Thyroid gland (tissue), 4 donors: Measurements from ENCODE around the gene INHBE. TPM values are rescaled to one million over a fixed set of nuclear protein-coding genes. Genes with fewer than 3 reads are reported as not detected.
"Not testable (repeated sequence)": the region's sequence is repeated elsewhere in the genome, so short reads cannot be mapped to it uniquely, and the experiment has no call there.

Experiments used
- DNase-seq, 2 donors: peaks; one replicate each; pipeline ENCODE4 v3.0.0-alpha.2; 2019
- H3K27ac ChIP-seq, 3 donors: fragments of 200-600 bp; sonication (generic); 1 replicate in 2 of 3; 2 replicates in 1 of 3; pipeline ENCODE4 v1.5.1; 2016 to 2019; ENCODE audit warnings: mild to moderate bottlenecking in 1 of 3, moderate library complexity in 1 of 3
- H3K27me3 ChIP-seq: fragments of 200-600 bp; sonication (generic); one replicate; pipeline ENCODE4 v1.5.1; 2019
- H3K36me3 ChIP-seq, 2 donors: fragments of 200-600 bp; sonication (generic); one replicate each; pipeline ENCODE4 v1.5.1; 2016 to 2019
- H3K4me1 ChIP-seq, 2 donors: fragments of 200-600 bp; sonication (generic); one replicate each; pipeline ENCODE4 v1.5.1; 2017 to 2019
- H3K4me3 ChIP-seq, 3 donors: fragments of 200-600 bp; sonication (generic); replicated peaks in 1 of 3; 1 replicate in 2 of 3; 2 replicates in 1 of 3; pipeline ENCODE4 v1.5.1; 2016; ENCODE audit warnings: mild to moderate bottlenecking in 1 of 3
- H3K9me3 ChIP-seq: fragments of 200-600 bp; sonication (generic); one replicate; pipeline ENCODE4 v1.5.1; 2017
- POLR2A ChIP-seq, 2 donors: fragments of 450-650 bp; IDR thresholded peaks; one replicate each; pipeline ENCODE4 v1.6.1; 2017; ENCODE audit warnings: antibody characterized with exemption in 2 of 2, mild to moderate bottlenecking in 2 of 2, moderate library complexity in 1 of 2
- WGBS, 2 donors: methylation state at CpG; one replicate each; pipeline ENCODE4 v1.1.5; 2017; 5-methylcytosine and 5-hydroxymethylcytosine counted together
- intact Hi-C: fragments of 100-400 bp; cut with DNase I; formaldehyde crosslinking; loops from one replicate; pipeline ENCODE4 v1.15.1; 2023
- total RNA-seq, 4 donors: library from RNA; depleted of rRNA; stranded (reverse); fragments of >200 nt; gene quantifications; one replicate each; pipeline ENCODE4 v1.2.3, GENCODE V29; 2016
- TF ChIP-seq, protein P1 (sequence below), 6 experiments: fragments of 200-600 bp in 3 of 6; fragments of 450-650 bp in 3 of 6; sonication (generic) in 3 of 6; IDR thresholded peaks; one replicate each; pipeline ENCODE4 v1.5.1; 2016 to 2019; ENCODE audit warnings: antibody characterized with exemption in 6 of 6, mild to moderate bottlenecking in 2 of 6, inconsistent platforms in 1 of 6, moderate library complexity in 1 of 6

The INHBE gene, protein sequence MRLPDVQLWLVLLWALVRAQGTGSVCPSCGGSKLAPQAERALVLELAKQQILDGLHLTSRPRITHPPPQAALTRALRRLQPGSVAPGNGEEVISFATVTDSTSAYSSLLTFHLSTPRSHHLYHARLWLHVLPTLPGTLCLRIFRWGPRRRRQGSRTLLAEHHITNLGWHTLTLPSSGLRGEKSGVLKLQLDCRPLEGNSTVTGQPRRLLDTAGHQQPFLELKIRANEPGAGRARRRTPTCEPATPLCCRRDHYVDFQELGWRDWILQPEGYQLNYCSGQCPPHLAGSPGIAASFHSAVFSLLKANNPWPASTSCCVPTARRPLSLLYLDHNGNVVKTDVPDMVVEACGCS
- total RNA-seq: not detected

- TF ChIP-seq, protein P1, sequence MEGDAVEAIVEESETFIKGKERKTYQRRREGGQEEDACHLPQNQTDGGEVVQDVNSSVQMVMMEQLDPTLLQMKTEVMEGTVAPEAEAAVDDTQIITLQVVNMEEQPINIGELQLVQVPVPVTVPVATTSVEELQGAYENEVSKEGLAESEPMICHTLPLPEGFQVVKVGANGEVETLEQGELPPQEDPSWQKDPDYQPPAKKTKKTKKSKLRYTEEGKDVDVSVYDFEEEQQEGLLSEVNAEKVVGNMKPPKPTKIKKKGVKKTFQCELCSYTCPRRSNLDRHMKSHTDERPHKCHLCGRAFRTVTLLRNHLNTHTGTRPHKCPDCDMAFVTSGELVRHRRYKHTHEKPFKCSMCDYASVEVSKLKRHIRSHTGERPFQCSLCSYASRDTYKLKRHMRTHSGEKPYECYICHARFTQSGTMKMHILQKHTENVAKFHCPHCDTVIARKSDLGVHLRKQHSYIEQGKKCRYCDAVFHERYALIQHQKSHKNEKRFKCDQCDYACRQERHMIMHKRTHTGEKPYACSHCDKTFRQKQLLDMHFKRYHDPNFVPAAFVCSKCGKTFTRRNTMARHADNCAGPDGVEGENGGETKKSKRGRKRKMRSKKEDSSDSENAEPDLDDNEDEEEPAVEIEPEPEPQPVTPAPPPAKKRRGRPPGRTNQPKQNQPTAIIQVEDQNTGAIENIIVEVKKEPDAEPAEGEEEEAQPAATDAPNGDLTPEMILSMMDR (IDR thresholded peaks at IDR 0.05): no peak
- TF ChIP-seq POLR2A (IDR thresholded peaks at IDR 0.05): no peak
- H3K9me3 ChIP-seq: no peaks in the 10 kb centered on the region
- H3K4me1 ChIP-seq: peaks cover 5 to 6% of the 10 kb centered on the region in 2 donors
- DNase-seq: no peak
- WGBS, 2 donors: 69 to 73% methylated on average over 9 of the region's 10 CpGs
- no peak within 1 kb of the TSS for H3K4me3 ChIP-seq
- intact Hi-C loops: loop anchor here (5.0 kb wide), 3 partner anchors 147 to 187 kb away; no protein-coding TSS in a partner anchor
- H3K36me3 ChIP-seq: no peaks in the 10 kb centered on the region
- H3K27ac ChIP-seq: no peak within 1 kb of the TSS
- no peaks in the 10 kb centered on the region for H3K27me3 ChIP-seq
Measured at GRCh38 chr12:57454566-57455373, at the start of gene INHBE. INHBE (plus strand) TSS chr12:57455307; CDS start chr12:57455537, 230 bp downstream.

DNA sequence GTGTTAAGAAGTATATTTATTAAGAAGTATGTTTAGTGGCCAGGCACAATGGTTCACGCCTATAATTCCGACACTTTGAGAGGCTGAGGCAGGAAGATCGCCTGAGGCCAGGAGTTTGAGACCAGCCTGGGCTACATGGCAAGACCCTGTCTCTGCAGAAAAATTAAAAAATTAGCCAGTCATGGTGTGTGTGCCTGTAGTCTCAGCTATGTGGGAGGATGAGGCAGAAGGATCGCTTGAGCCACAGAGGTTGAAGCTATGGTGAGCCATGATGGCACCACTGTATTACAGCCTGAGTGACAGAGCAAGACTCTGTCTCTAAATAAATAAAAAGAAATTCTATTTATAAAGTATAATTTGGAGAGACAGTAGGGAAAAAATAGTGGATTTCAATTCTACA, 44.6 kb upstream of the INHBE start:
- Histone ChIP-seq H3K27ac (no peak overlapping the region), H3K27me3 (no peaks in the 10 kb centered on the region), H3K36me3 (no peaks in the 10 kb centered on the region), H3K9me3 (no peaks in the 10 kb centered on the region), H3K4me3 (no peak overlapping the region), H3K4me1 (no peaks in the 10 kb centered on the region)
- WGBS, 2 donors: 95 to 99% methylated on average over 4 of the region's 4 CpGs
- TF ChIP-seq, protein P1 (IDR thresholded peaks at IDR 0.05): no peak
- intact Hi-C loops: no loop called here
- no peak for DNase-seq

GRCh38 chr12:57414160-57414559, 40.9 kb upstream of the INHBE start:
- H3K4me1 ChIP-seq, H3K36me3 ChIP-seq, H3K27ac ChIP-seq, intact Hi-C loops, H3K27me3 ChIP-seq, H3K4me3 ChIP-seq, DNase-seq, H3K9me3 ChIP-seq: not testable (repeated sequence)
- 94 to 96% methylated on average over 6 of the region's 6 CpGs for WGBS, 2 donors

GRCh38 chr12:57415088-57415487, 40.0 kb upstream of the INHBE start:
- 78 to 89% methylated on average over 2 of the region's 2 CpGs for WGBS, 2 donors
- Histone ChIP-seq H3K4me1 (peaks cover 0 to 5% of the 10 kb centered on the region in 2 donors), H3K9me3 (no peaks in the 10 kb centered on the region), H3K36me3 (no peaks in the 10 kb centered on the region), H3K27me3 (no peaks in the 10 kb centered on the region), H3K4me3 (no peak overlapping the region), H3K27ac (no peak overlapping the region)
- intact Hi-C loops: no loop called here
- TF ChIP-seq, protein P1 (IDR thresholded peaks at IDR 0.05): no peak
- TF ChIP-seq POLR2A (IDR thresholded peaks at IDR 0.05): no peak
- no peak for DNase-seq

DNA sequence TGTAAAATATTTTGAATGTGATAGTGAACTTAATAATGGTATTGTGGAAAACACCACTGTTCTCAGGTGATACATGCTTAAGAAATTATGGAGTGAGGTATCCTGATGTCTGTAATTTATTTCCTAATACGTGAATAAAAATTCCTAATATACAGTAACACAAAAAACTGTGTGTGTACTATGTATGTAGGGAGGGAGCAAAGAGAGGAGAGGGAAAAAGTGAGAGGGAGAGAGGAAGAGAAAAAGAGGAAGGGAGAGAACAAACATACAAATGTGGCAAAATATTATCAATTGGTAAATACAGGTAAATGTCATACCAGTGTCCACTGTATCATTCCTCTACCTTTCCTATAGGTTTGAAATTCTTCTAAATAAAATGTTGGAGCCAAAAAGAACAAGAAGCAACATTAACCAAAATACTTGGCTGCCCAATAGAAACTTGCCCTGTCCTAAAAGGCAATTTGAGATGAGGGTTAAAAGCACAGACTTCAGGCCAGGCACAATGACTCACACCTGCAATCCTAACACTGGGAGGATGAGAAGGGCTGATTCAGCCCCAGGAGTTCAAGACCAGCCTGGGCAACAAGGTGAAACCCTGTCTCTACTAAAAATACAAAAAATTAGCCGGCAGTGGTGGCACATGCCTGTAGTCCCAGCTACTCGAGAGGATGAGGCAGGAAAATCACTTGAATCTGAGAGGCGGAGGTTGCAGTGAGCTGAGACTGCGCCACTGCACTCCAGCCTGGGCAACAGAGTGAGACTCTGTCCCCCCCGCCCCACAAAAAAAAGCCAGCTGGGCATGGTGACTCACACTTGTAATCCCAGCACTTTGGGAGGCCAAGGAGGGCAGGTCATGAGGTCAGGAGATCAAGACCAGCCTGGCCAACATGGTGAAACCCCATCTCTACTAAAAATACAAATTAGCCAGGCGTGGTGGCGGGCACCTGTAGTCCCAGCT, 38.8 kb upstream of the INHBE start:
- no peak overlapping the region for H3K27ac ChIP-seq
- WGBS, 2 donors: 84 to 85% methylated on average over 8 of the region's 8 CpGs
- no peaks in the 10 kb centered on the region for H3K27me3 ChIP-seq
- no peaks in the 10 kb centered on the region for H3K36me3 ChIP-seq
- no peaks in the 10 kb centered on the region for H3K9me3 ChIP-seq
- TF ChIP-seq, protein P1 (IDR thresholded peaks at IDR 0.05): no peak
- TF ChIP-seq POLR2A (IDR thresholded peaks at IDR 0.05): no peak
- peak in 1 of 2 donors; percentile 14 for DNase-seq
- H3K4me1 ChIP-seq: peaks cover 0 to 5% of the 10 kb centered on the region in 2 donors
- intact Hi-C loops: no loop called here
- no peak overlapping the region for H3K4me3 ChIP-seq
